ENCODE measurements around the gene NFE2L3. TPM values are rescaled to one million over a fixed set of nuclear protein-coding genes. Genes with fewer than 3 reads are reported as not detected.

The NFE2L3 gene
- total and polyA plus RNA-seq, 7 experiments from 2014 or later = 1.1 to 49.5 (median 4.5) TPM

GRCh38 chr7:26199301-26200037 is 47.5 kb downstream of the NFE2L3 start:
- Histone ChIP-seq H3K36me3 (ENCODE audit: control insufficient read depth in 2 of 3, insufficient read depth in 3 of 3, low read length in 3 of 3) (peaks cover 21 to 55% (median 28%) of the 10 kb centered on the region in 3 experiments), H3K27me3 (ENCODE audit: control insufficient read depth in 2 of 2, insufficient read depth in 2 of 2, low read length in 2 of 2) (no peaks in the 10 kb centered on the region), H3K4me3 (ENCODE audit: low read length) (peak overlapping the region; percentile 99), H3K9me3 (ENCODE audit: control insufficient read depth in 2 of 3, low read length in 3 of 3) (no peaks in the 10 kb centered on the region), H3K27ac (ENCODE audit: low read depth, low read length) (peak overlapping the region; percentile 97), H3K4me1 (ENCODE audit: control insufficient read depth in 2 of 2, insufficient read depth in 2 of 2, low read length in 2 of 2) (peaks cover 30 to 34% of the 10 kb centered on the region in 2 donors)
- CTCF ChIA-PET = interaction anchor here (0.6 to 10.0 kb wide), 13 partner anchors 9 to 1623 kb away, joined by 3 to 177 read pairs (median 4); partner anchors contain the start of gene NFE2L3
- peaks cover 37 to 59% (median 50%) of the 10 kb centered on the region in 7 donors for H3K4me1 Mint-ChIP-seq
- peak overlapping the region; percentile 94 to 100 (median 100) for H3K4me3 Mint-ChIP-seq
- H3K27me3 Mint-ChIP-seq = peaks cover 0 to 9% (median 0%) of the 10 kb centered on the region in 5 donors
- peak overlapping the region; percentile 98 to 100 (median 100) for H3K27ac Mint-ChIP-seq
- H3K9me3 Mint-ChIP-seq = peaks cover 0 to 17% (median 0%) of the 10 kb centered on the region in 11 donors
- POLR2A ChIA-PET = interaction anchor here (0.6 to 13.1 kb wide), 35 partner anchors 8 to 1005 kb away, joined by 3 to 289 read pairs (median 6); partner anchors contain the start of genes NFE2L3 and SNX10
- no peak for ATAC-seq
- DNase-seq = peak in 5 of 9 donors; percentile 26 to 78 (median 64)
- intact Hi-C loops (cut with micrococcal nuclease) = loop anchor here (1.0 to 5.0 kb wide), 18 partner anchors 15 to 1541 kb away; partner anchors contain the start of genes NFE2L3 (in 2 of the 2), TAX1BP1 (in 2 of the 2), CYCS (in 1 of the 2) and HIBADH (in 1 of the 2)
- H3K36me3 Mint-ChIP-seq = peaks cover 26 to 60% (median 44%) of the 10 kb centered on the region in 5 donors

GRCh38 chr7:26200038-26200443 is 48.0 kb downstream of the NFE2L3 start:
- intact Hi-C loops (cut with micrococcal nuclease) = loop anchor here (1.0 to 5.0 kb wide), 14 partner anchors 48 to 1541 kb away; partner anchors contain the start of genes NFE2L3 (in 2 of the 2), TAX1BP1 (in 2 of the 2), CYCS (in 1 of the 2) and HIBADH (in 1 of the 2)
- Mint-ChIP-seq H3K9me3 (peaks cover 0 to 17% (median 0%) of the 10 kb centered on the region in 11 donors), H3K4me3 (peak overlapping the region; percentile 94 to 100 (median 100)), H3K36me3 (peaks cover 26 to 62% (median 45%) of the 10 kb centered on the region in 5 donors), H3K27ac (peak overlapping the region; percentile 98 to 100 (median 100)), H3K4me1 (peaks cover 38 to 60% (median 53%) of the 10 kb centered on the region in 7 donors), H3K27me3 (peaks cover 0 to 9% (median 0%) of the 10 kb centered on the region in 5 donors)
- Histone ChIP-seq H3K9me3 (ENCODE audit: control insufficient read depth in 2 of 3, low read length in 3 of 3) (no peaks in the 10 kb centered on the region), H3K36me3 (ENCODE audit: control insufficient read depth in 2 of 3, insufficient read depth in 3 of 3, low read length in 3 of 3) (peaks cover 20 to 51% (median 28%) of the 10 kb centered on the region in 3 experiments), H3K27me3 (ENCODE audit: control insufficient read depth in 2 of 2, insufficient read depth in 2 of 2, low read length in 2 of 2) (no peaks in the 10 kb centered on the region), H3K4me3 (ENCODE audit: low read length) (peak overlapping the region; percentile 99), H3K27ac (ENCODE audit: low read depth, low read length) (peak overlapping the region; percentile 97), H3K4me1 (ENCODE audit: control insufficient read depth in 2 of 2, insufficient read depth in 2 of 2, low read length in 2 of 2) (peaks cover 28 to 34% of the 10 kb centered on the region in 2 donors)
- POLR2A ChIA-PET = interaction anchor here (0.6 to 13.1 kb wide), 33 partner anchors 8 to 1977 kb away, joined by 3 to 289 read pairs (median 6); partner anchors contain the start of genes NFE2L3 and SNX10
- CTCF ChIA-PET = interaction anchor here (0.6 to 10.0 kb wide), 5 partner anchors 48 to 121 kb away, joined by 4 to 177 read pairs (median 4); partner anchors contain the start of gene NFE2L3
- ATAC-seq (peak; percentile 42), DNase-seq (peak; percentile 64 to 87 (median 81))

GRCh38 chr7:26200444-26201246 is 48.6 kb downstream of the NFE2L3 start, which contains the start of gene HNRNPA2B1:
TSS of gene HNRNPA2B1 (minus strand) at chr7:26200746. CDS start at chr7:26200577, 169 bp downstream.
- Mint-ChIP-seq H3K4me1 (peaks cover 37 to 60% (median 53%) of the 10 kb centered on the region in 7 donors), H3K9me3 (peaks cover 0 to 17% (median 0%) of the 10 kb centered on the region in 11 donors), H3K27ac (peak within 1 kb of the TSS; percentile 98 to 100 (median 100)), H3K36me3 (peaks cover 21 to 61% (median 43%) of the 10 kb centered on the region in 5 donors), H3K4me3 (peak within 1 kb of the TSS; percentile 94 to 100 (median 100)), H3K27me3 (peaks cover 0 to 9% (median 0%) of the 10 kb centered on the region in 5 donors)
- Histone ChIP-seq H3K27me3 (ENCODE audit: control insufficient read depth in 2 of 2, insufficient read depth in 2 of 2, low read length in 2 of 2) (no peaks in the 10 kb centered on the region), H3K4me1 (ENCODE audit: control insufficient read depth in 2 of 2, insufficient read depth in 2 of 2, low read length in 2 of 2) (peaks cover 27 to 35% of the 10 kb centered on the region in 2 donors), H3K9me3 (ENCODE audit: control insufficient read depth in 2 of 3, low read length in 3 of 3) (no peaks in the 10 kb centered on the region), H3K36me3 (ENCODE audit: control insufficient read depth in 2 of 3, insufficient read depth in 3 of 3, low read length in 3 of 3) (peaks cover 19 to 45% (median 23%) of the 10 kb centered on the region in 3 experiments), H3K27ac (ENCODE audit: low read depth, low read length) (peak within 1 kb of the TSS; percentile 97), H3K4me3 (ENCODE audit: low read length) (peak within 1 kb of the TSS; percentile 99)
- intact Hi-C loops (cut with micrococcal nuclease) = loop anchor here (1.0 to 5.0 kb wide), 17 partner anchors 44 to 1540 kb away; partner anchors contain the start of genes NFE2L3 (in 2 of the 2), TAX1BP1 (in 2 of the 2), CYCS (in 1 of the 2) and HIBADH (in 1 of the 2)
- ATAC-seq (peak; percentile 84), DNase-seq (peak; percentile 97 to 100 (median 99))
- CTCF ChIA-PET = interaction anchor here (1.0 to 10.0 kb wide), 5 partner anchors 49 to 122 kb away, joined by 4 to 177 read pairs (median 5); partner anchors contain the start of gene NFE2L3
- POLR2A ChIA-PET = interaction anchor here (0.6 to 13.1 kb wide), 46 partner anchors 8 to 1977 kb away, joined by 3 to 289 read pairs (median 6); partner anchors contain the start of genes NFE2L3 and SNX10

- Histone ChIP-seq H3K27ac (ENCODE audit: low read depth, low read length) (peak within 1 kb of the TSS; percentile 97), H3K4me3 (ENCODE audit: low read length) (peak within 1 kb of the TSS; percentile 99), H3K4me1 (ENCODE audit: control insufficient read depth in 2 of 2, insufficient read depth in 2 of 2, low read length in 2 of 2) (peaks cover 22 to 33% of the 10 kb centered on the region in 2 donors), H3K9me3 (ENCODE audit: control insufficient read depth in 2 of 3, low read length in 3 of 3) (no peaks in the 10 kb centered on the region), H3K36me3 (ENCODE audit: control insufficient read depth in 2 of 3, insufficient read depth in 3 of 3, low read length in 3 of 3) (peaks cover 11 to 41% (median 16%) of the 10 kb centered on the region in 3 experiments), H3K27me3 (ENCODE audit: control insufficient read depth in 2 of 2, insufficient read depth in 2 of 2, low read length in 2 of 2) (no peaks in the 10 kb centered on the region)
- Mint-ChIP-seq H3K4me1 (peaks cover 32 to 60% (median 53%) of the 10 kb centered on the region in 7 donors), H3K9me3 (peaks cover 0 to 17% (median 0%) of the 10 kb centered on the region in 11 donors), H3K27ac (peak within 1 kb of the TSS; percentile 98 to 100 (median 100)), H3K36me3 (peaks cover 13 to 55% (median 41%) of the 10 kb centered on the region in 5 donors), H3K27me3 (peaks cover 0 to 9% (median 0%) of the 10 kb centered on the region in 5 donors), H3K4me3 (peak within 1 kb of the TSS; percentile 94 to 100 (median 100))
- ChIA-PET POLR2A (interaction anchor here (0.6 to 13.1 kb wide), 25 partner anchors 9 to 307 kb away, joined by 3 to 289 read pairs (median 6); partner anchors contain the start of genes NFE2L3 and SNX10), CTCF (interaction anchor here (1.0 kb wide), 1 partner anchor 111 kb away, joined by 5 read pairs; no protein-coding TSS in a partner anchor)
- intact Hi-C loops (cut with micrococcal nuclease) = loop anchor here (1.0 to 5.0 kb wide), 13 partner anchors 45 to 1539 kb away; partner anchors contain the start of genes CYCS (in 1 of the 2), HIBADH (in 1 of the 2), HOXA10 (in 1 of the 2) and HOXA7 (in 1 of the 2)
- ATAC-seq (peak; percentile 58), DNase-seq (peak in 6 of 9 donors; percentile 67 to 91 (median 85))
These were observed 49.4 kb downstream of the NFE2L3 start, which contains the start of gene CBX3 for GRCh38 chr7:26201247-26202018. TSS of gene CBX3 (plus strand) at chr7:26201745. CDS start at chr7:26202999, 1,254 bp downstream.

All from naive thymus-derived CD4-positive, alpha-beta T cell (primary cell).